GM19023 (cell line): ENCODE data around the gene ERGIC1.
"Not testable (repeated sequence)": the region's sequence is repeated elsewhere in the genome, so short reads cannot be mapped to it uniquely, and the experiment has no call there.

Experiments used
- ATAC-seq: cut with Tn5 transposase; IDR thresholded peaks from one replicate; pipeline ENCODE4 v1.9.1; 2021; ENCODE audit warnings: mild to moderate bottlenecking, moderate library complexity; ENCODE audit not compliant: unreplicated experiment

ERGIC1 gene

DNA sequence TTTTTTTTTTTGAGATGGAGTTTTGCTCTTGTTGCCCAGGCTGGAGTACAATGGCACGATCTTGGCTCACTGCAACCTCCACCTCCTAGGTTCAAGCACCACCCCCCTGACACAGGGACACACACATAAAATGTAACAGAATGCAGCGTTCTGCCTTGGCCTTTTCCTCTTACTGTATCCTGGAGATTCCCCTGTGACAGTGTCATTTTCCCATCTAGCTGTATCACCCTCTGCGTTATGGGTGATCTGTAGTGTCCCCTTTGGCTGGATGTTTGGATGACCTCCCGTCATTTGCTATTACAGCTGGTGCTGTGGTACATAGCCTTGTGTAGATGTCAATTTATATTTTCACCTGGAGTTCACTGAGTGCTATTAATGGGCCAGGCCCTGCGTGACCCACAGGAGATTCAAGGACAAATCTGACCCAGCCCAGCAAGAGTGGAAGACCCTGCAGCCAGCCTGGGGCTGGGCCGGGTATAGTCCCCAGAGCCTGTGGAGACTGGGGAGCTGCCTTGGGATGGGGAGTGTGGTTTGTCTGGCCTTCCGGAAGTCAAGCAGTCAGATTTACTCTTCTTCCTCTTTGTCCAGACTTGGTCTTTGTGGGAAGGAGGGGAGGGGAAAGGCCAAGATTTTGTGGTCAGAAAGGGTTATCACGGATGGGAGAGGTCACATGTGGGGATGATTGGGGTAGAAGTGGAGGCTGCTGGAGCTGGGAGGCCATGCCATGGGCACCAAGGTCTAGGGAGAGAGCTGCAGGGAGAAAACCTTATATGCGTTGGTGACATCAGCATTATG lies 43.6 kb downstream of the ERGIC1 start:
- no peak for ATAC-seq

DNA sequence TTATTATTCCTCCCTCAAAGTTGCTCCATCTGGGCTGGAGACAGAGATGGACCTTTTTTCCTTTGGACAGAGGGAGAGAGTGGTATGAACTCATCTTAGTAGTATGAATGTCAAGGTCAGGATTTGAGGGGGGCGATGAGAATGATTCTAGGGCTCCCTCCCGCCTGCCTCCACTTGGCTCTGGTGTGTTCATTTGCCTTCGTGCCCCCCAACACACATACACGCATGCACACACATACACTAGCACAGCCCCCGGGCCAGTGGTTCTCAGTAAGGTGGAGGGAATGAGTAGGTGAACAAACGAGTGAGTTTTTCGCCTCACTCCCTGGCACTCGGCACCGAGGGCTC lies 44.5 kb downstream of the ERGIC1 start:
- no peak for ATAC-seq

DNA sequence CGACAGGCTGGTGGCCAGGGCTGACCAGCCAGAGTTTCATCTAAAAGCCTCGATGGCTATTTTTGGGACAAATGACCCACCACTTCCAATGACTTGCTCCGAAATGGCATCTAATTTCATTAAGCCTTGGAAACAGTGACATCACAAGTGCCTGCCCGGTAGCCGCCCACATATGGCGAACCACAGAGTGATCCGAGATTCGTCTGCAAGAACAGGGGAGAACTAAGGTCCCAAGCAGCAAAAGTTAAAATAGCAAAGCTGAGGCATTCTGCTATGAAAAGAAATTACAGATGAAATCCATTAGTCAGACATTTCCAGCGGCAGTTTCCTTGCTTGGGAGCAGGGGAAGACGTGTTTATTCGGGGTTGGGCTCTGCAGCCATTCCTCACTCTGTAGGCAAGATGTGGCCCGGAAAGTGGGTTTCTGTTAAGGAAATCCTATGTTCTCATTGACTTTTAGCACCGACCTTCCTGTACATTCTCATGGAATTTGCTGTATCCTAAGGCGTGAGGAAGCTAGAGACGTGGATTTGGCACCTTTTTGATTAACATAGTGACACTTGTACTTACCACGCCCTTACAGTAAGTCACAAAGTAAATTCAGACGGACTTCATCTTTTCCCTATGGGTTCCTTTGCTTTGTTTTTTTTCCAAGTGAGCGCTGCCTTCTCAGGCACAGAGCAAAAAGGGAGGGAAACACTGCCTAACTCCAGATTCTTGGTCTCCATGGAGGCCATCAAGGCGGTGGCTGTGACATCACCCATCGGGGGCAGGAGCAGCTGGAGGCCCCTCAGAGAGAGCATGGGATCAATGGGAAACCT lies 45.1 kb downstream of the ERGIC1 start:
- no peak for ATAC-seq

DNA sequence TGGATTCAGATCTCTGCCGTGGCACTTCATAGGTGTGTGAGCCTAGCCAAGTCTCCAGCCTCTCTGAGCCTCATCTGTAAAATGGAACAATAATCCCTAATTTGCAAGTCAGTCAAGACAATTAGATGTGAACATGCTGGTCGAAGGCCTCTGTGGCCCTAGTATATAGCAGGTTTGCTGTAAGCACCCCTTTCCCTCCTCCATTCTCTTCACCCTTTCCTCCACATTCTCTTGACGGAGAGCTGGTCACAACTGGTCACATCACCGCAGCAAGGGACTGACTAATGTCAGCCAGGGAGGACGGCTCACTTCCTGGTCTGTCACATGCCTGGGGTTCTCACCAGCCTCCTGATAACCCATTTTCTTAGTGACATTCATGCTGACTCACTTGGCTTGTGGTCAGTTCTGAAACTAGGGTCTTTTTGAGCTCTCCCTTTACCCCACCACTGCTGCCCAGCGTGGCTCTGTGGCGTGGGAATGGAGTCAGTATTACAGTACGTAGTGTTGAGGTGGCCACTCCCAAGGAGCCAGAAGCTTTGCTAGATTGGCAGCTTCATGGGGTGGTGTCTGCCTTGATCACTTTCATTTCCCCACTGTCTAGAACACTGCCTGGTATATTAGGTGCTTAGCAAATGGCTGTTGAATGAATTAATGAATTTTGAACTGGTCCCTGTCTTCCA lies 47.8 kb downstream of the ERGIC1 start:
- peak; percentile 83 for ATAC-seq

DNA sequence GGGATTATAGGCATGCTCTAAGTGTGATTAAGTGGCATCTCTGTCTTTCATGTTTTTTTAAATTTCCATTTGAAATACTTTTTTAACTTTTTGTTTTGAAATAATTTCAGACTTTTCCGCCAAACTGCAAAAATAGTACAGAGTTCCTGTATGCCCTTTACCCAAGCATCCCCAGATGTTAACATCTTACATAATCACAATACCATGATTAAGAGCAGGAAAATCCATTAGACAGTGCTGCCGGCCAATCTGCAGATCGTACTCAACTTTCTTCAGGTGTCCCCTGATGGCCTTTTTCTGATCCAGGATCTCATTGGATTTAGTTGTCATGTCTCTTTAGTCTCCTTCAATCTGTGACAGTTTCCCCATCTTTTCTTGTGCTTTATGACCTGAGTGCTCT lies 49.0 kb downstream of the ERGIC1 start:
- no peak for ATAC-seq

DNA sequence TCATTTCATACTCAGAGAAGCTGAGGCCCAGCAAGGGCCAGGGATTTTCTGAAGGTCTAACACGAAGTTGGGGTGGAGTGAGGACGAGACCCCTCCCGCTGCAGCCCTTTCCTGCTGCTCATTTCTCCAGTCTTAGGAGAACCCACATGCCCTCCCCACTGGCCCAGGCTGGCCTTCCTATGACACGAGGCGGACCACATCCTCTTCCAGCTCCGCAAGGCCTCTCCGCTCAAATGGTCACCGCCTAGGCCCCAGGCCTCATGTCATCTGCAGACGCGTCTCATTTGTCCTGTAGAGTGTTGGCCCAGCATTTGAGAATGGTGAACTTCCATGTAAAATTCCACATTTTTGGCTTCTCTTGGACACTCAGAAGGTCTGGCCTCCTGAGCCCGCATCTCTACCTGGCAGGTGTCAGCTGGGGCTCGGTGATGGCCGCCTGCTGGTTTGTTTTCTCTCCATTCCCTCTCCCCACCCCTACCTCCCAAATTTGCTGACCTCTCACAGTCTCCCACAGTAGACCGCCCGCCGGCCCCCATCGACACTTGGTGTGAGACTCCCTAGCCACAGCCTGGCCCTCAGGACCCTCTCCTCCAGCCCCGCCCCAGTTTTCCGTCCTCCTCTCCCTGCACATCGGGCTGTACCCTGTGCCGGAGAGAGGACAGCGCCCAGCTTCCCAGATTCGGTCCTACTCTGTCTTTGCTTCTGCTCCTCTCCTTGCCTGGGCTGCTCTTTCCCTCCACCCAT lies 51.7 kb downstream of the ERGIC1 start:
- no peak for ATAC-seq

DNA sequence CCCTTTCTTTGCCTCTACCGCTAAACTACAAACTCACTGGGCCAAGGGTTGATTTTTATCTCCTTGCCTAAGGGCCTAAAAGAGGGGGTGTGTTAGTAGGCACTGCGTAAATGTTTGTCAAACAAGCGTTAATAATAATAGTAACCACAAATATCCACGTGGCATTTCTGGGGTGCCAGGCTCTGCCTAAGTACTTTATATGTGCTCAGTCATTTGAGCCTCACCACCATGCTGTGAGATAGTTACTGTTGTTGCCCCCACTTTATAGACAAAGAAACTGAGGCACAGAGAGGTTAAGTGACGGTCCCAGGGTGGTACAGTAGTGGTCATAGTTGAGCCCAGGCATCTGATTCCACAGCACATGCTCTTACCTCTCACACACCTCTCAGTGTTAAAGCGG lies 52.4 kb downstream of the ERGIC1 start:
- no peak for ATAC-seq

DNA sequence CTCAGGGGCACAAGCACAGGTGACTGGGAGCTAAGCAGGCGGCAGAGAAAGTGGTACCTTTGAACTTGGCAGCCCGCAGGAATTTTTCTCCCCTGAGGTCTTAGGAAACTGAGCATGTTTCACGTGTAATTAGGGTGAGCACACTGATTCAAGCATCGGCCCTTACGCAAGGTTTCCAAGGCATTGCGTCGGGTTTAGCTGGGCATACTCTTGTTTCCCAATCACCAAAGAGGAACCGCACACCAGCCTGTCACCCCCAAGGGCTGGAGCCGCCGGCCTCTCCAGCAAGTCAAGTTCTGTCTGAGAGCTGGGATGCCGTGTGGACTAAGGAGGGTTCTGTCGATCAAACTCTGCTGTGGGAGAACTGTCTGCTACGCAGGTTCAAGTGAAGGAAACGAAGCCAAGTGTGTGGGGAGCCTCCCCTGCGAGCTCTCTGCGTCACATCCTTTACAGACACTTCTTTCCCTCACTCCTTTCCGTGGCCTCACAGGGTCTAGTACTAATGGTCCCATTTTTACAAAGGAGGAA lies 53.0 kb downstream of the ERGIC1 start:
- ATAC-seq: no peak

DNA sequence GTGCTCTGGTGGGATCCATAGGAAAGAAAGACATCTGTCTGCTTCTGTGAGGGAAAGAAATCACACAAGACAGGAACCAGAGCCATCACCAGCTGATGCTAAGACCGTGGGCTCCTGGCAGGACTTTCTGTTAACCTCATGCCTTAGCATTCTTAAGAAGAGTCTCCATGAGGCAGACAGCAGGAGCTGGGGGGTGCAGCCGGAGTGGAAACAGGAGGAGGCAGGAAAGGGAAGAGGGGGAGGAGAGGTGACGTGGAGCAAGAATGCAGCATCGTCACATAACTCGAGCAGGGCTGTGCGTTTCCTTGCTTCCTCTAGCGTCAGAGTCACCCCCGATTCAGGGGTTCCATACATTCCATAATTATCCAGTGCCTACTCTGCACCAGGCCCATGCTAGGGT lies 53.6 kb downstream of the ERGIC1 start:
- ATAC-seq: no peak

DNA sequence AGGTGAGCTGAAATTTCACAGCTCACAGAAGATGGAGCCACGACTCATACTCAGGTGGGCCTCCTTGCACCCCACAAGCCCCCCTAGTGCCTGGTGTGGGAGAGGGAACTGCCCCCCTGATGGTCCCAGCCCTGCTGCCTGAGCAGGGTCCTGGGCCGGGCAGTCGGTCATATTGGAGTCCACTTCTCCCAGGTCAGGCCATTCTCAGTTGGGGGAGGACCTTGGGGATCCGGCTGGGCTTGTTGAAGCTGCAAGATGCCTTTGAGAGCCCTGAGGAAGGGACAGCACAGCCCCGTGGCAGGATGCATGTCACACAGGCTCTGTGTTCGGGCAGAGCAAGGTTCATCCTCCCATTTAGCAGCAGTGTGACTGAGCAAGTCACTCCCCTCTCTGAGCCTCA lies 56.6 kb downstream of the ERGIC1 start:
- ATAC-seq: no peak

DNA sequence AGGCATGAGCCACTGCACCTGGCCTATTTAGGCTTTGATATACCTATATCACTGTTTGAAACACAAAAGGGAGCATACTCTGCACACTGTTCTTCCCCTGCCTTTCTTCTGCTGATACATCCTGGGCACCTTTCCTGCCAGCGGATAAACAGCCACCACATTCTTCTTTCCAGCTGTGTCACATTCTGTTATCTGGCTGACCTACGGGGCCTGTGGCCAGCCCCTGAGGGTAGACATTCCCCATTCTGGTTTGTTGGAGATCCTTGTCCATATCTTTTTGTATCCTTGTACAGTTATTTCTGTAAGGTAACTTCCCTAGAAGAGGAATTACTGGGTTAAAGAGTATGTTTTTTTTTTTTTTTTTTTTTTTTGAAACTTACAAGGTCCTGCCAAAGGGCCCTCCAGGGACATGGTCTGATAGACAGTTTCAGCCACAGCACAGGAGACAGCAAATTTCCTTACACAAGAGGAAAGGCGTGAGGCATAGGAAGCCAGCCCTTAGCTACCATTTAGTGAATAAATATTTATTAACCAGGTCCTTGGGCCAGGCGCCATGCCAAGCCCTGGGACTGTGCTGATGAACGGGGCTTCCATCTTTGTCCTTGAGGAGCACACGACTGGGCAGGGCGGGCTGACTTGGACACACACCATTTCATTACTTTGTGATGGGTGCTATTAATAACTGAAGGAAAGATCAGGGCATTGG lies 57.8 kb downstream of the ERGIC1 start:
- ATAC-seq: no peak

DNA sequence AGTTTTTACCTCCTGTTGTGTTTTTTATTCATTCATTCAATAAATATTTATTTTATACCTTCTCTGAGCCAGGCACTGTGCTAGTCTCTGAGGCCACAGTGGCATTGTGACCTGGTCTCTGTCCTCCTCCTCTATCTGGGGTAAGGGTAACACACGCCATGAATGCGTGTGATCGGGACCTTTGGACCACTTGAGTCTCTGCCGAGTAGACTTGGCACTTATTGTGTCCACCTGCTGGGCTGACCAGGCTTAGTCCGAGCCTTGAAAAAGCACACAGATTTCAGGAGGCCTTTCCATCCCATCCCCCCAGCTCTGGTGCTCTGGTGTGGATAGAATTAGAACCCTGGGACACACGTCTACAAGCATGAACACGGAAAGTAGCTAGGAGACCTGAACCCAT lies 58.7 kb downstream of the ERGIC1 start:
- no peak for ATAC-seq

DNA sequence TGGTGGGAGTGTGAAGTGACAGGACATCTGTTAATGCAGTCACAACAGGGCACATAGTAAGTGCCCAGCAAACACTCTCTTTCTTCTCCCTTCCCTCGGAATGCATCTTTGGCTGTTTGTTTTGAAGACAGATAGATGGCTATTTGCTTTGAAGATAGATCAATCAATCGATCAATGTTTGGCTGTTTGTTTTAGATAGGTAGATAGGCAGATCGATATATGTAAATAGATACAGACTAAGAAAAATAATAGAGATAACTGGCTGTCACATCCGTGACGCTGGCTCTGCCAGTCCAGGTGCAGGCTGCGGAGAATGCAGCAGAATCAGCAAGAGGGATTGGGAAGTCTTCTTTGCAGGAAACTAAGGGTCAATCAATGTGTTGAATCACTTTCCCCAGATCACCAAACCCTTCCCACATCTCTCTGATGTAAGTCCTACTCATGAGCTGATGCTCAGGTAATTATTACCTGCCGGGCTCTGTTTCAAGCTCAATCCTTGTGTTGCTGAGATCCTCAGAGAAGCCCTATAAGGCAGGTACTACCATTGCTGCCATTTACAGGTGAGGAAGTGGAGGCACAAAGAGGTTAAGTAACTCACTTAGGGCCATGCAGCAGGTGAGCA lies 60.8 kb downstream of the ERGIC1 start:
- ATAC-seq: no peak

DNA sequence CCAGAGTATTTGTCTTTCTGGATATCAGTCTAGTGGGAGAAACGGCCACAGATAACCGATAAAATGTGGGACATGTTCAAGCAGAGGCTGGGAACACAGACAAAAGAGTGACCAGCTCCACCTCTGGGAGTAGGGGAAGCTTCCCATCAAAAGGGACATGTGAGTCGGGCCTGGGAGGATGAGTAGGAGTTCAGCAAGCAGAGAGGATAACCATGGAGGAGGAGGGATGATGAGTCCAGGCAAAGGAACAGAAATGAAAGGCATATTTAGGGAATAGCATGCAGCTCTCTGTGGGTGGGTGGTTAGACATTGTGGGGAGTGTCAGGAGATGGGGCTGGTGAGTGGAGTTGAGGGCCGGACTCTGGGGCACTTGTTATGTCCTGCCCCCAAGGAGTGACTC lies 61.5 kb downstream of the ERGIC1 start:
- ATAC-seq: no peak

DNA sequence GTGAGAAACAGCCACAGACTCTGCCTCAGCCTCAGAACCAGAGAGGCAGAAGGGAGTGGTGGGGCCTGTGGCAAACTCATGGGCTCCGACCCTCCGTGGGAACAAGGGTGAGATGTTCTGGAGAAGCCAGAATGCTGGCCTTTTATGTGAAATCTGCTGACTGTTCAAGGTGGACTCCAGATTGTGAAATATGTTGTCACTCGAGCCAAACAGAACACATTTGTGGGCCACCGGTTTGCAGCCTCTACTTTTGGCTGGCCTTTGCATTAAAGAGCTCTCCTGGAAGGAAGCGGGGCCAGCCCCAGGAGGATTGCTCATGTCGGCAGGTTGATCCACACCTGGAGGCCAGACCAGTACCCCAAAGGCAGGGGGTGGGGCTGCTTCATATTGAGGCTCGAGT lies 62.4 kb downstream of the ERGIC1 start:
- ATAC-seq: no peak

DNA sequence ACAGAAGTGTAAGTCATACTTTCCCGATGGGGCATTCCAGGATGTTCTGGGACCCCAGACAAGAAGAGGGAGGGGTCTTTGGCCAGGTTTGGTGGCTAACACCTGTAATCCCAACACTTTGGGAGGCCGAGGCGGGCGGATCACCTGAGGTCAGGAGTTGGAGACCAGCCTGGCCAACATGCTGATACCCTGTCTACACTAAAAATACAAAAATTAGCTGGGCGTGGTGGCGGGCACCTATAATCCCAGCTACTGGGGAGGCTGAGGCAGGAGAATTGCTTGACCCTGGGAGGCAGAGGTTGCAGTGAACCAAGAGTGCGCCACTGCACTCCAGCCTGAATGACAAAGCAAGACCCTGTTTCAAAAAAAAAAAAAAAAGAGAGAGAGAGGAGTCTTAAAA lies 63.0 kb downstream of the ERGIC1 start:
- ATAC-seq: not testable (repeated sequence)

DNA sequence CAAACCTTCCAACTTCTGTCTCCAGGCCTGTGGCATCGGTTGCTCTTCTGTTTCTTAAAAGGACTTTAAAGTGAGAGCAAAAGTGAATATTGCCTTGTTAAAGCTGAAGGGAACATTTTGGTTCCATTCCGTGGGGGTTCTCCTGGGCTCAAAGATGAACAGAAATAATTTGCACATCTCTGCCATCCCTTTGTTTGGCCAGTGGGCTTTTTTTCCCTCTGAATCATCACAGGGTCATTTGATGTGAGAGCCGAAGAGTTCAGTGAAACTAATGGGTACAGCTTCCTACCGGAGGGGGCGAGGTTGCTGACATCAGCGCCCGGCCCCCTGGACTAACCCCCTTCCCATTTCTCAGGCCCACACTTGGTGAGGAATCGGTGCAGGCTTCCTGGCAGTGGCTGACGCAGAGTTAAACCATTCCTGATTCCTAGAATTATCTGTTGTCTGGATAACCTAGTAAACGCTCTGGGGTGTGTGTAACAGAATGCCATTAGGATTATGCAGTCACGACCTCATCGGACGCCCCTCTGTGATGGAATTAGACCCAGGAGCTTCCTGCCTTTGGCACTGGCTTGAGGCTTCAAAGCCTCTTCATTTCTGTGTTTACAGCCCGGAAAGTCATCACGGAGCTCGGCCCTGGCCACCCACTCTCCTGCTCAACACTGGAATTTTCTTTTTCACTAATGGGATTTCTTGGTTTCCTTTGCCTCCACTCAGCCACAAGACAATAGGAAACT lies 63.6 kb downstream of the ERGIC1 start:
- no peak for ATAC-seq

DNA sequence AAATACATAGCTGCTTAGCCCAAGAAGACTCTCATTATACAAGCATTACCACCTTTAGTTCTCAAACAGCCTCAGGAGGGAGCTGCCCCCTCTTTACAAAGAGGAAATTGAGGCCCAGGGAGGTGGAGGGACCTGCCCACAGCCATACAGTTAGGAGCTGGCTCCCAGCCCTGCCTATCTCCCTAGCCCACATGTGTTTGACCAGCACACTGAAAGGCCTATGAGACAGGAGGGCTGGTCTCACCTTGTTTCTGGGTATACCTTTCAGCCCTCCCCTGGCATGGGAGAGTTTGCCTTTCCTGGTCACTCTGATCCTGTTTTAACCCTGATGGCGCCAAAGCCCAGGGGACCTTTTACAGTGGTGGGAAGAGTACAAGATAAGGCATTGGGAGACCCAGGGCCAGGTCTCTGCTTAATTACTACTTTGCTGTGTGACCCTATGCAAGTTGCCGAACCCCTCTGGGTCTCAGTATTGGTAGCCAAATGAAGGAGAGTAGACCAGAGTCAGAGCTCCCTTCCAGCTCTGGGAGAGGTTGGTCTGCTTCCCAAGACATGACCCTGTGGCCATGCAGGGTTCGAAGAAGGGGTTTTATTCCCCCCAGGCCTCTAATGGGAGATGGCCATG lies 64.3 kb downstream of the ERGIC1 start:
- no peak for ATAC-seq
